ENCODE results near the gene HTT-AS. TPM values are rescaled to one million over a fixed set of nuclear protein-coding genes. Genes with fewer than 3 reads are reported as not detected.

The HTT-AS gene
- total and polyA plus RNA-seq, 8 donors = not detected

DNA sequence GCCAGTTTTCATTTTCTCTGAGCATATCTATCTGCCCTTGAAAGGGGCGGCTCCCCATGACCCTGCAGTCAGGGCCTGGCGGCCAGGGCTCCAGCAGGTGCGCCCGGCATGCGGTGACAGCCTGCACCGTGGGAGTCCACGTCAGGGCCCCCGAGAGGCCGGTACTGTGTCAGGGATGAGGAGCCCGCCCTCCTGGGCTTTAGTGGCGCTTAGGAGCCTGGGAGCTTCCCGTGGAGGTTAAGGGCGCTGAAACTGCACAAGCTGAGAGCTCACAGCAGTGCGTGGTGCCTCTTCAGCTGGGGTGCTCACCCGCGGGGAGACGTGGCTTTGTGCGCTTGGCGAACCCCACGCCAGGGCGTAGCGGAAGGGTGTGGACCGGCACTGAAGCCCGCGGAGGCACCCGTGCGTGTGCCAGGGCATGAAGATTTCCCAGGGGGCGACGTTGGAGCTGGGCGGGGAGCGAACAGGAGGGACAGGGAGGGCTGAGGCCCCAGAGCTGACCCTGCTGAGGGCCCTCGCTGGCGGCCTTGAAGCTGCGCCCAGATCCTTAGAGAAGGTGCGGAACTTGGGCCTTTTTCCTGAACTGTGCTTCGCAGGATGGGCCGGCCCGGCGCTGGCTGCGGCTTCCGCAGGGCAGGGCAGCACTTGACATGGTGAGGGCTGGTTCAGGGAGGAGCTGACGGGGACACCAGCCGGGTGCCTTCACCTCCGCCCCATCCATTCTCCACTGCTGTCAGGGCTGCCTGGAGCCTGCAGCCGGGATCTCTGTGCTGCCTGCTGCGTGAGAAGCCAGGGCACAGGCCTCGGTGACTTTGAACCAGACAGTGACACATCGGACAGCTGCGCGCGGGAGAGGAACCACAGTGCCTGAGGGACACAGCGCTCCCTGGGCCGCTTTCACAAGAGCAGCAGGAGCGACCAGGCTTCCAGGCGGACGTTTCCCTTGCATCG is 32.9 kb downstream of the HTT-AS start:
- Histone ChIP-seq H3K9me3 (no peaks in the 10 kb centered on the region), H3K4me1 (peaks cover 0 to 7% (median 0%) of the 10 kb centered on the region in 3 donors), H3K4me3 (peak overlapping the region in 2 of 4 donors; percentile 6 to 42), H3K27ac (peak overlapping the region in 2 of 4 donors; percentile 18 to 34), H3K36me3 (no peaks in the 10 kb centered on the region), H3K27me3 (no peaks in the 10 kb centered on the region)
- TF ChIP-seq, protein P1, sequence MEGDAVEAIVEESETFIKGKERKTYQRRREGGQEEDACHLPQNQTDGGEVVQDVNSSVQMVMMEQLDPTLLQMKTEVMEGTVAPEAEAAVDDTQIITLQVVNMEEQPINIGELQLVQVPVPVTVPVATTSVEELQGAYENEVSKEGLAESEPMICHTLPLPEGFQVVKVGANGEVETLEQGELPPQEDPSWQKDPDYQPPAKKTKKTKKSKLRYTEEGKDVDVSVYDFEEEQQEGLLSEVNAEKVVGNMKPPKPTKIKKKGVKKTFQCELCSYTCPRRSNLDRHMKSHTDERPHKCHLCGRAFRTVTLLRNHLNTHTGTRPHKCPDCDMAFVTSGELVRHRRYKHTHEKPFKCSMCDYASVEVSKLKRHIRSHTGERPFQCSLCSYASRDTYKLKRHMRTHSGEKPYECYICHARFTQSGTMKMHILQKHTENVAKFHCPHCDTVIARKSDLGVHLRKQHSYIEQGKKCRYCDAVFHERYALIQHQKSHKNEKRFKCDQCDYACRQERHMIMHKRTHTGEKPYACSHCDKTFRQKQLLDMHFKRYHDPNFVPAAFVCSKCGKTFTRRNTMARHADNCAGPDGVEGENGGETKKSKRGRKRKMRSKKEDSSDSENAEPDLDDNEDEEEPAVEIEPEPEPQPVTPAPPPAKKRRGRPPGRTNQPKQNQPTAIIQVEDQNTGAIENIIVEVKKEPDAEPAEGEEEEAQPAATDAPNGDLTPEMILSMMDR (IDR thresholded peaks at IDR 0.05) = no peak
- 56 to 64% methylated on average over 56 to 57 of the region's 57 CpGs for WGBS, 2 donors
- ATAC-seq = peak in 3 of 4 donors; percentile 35 to 63 (median 58)
- DNase-seq = peak in 2 of 6 donors; percentile 17 to 67
- FAIRE-seq = no peak
- intact Hi-C loops (cut with DNase I) = no loop called here

DNA sequence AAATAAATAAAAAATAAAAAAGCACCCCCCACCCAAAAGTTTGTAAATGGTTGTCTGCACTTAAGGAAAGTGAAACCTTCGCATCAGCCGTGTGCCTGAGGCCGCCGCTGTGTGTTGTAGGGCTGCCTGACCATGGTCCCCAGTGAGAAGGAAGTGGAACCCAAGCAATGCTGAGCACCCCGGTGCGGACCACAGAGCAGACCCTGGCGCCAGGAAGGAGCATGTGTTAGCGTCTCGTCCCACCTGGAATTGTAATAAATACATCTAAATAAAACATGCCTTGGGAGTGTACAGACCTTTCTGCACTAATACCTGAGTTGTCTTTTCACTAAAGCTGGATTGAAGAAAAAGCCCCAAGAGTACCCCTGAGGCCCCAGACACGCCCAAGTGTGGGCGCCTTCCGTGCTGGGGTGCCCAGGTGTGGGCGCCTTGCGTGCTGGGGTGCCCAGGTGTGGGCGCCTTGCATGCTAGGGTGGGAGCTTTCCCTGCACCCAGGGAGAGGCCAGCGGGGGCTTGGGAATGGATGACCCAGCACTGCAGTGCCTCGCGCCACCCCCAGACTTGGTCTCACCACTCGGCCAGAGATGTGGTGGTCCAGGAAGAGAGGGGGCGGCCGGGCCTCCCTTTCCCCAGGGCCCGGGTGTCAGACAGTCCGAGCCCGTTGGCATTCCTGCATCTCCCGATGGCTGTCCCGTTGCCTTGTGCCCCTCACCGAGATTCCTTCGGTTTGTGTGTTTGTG is 33.7 kb downstream of the HTT-AS start:
- H3K27me3 ChIP-seq = no peaks in the 10 kb centered on the region
- intact Hi-C loops (cut with DNase I) = no loop called here
- no peak for DNase-seq
- no peaks in the 10 kb centered on the region for H3K36me3 ChIP-seq
- 86 to 89% methylated on average over 28 of the region's 28 CpGs for WGBS, 2 donors
- H3K4me1 ChIP-seq = peaks cover 0 to 7% (median 0%) of the 10 kb centered on the region in 3 donors
- TF ChIP-seq, protein P1 (IDR thresholded peaks at IDR 0.05) = no peak
- H3K9me3 ChIP-seq = no peaks in the 10 kb centered on the region
- H3K27ac ChIP-seq = no peak overlapping the region
- FAIRE-seq = no peak
- H3K4me3 ChIP-seq = no peak overlapping the region
- no peak for ATAC-seq

DNA sequence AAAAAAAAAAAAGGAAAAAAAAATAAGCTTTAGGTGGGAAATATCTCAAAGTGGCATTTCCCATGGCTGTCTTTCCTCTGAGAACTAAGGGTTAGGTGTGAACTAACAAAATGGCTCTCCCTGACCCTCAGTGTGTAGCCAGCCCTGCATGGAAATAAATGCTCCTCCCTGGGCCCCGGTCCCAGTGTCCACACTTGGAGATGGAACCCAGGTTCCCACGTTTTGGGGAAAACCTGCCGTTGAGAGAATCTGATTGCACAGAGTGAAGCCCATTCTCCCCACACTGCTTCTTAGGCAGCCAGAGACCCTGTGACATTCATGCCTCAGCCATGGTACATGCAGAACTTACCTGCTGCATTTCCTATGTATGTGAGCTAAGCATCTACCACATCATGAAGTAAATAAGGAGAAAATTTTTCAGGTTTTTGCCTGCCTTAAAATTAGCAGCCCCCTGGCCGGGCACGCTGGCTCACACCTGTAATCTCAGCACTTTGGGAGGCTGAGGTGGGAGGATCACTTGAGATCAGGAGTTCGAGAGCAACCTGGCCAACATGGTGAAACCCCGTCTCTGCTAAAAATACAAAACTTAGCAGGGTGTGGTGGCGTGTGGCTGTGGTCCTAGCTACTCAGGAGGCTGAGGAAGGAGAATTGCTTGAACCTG is 34.5 kb downstream of the HTT-AS start:
- no peak overlapping the region for H3K4me3 ChIP-seq
- no peaks in the 10 kb centered on the region for H3K36me3 ChIP-seq
- H3K9me3 ChIP-seq = no peaks in the 10 kb centered on the region
- 80 to 87% methylated on average over 8 of the region's 8 CpGs for WGBS, 2 donors
- DNase-seq (no peak), FAIRE-seq (no peak), ATAC-seq (no peak)
- H3K4me1 ChIP-seq = peaks cover 0 to 7% (median 0%) of the 10 kb centered on the region in 3 donors
- no peaks in the 10 kb centered on the region for H3K27me3 ChIP-seq
- TF ChIP-seq, protein P1 (IDR thresholded peaks at IDR 0.05) = no peak
- no peak overlapping the region for H3K27ac ChIP-seq
- intact Hi-C loops (cut with DNase I) = loop anchor here in 1 of 3 donors (10.0 kb wide), 2 partner anchors 65 to 275 kb away; no protein-coding TSS in a partner anchor

DNA sequence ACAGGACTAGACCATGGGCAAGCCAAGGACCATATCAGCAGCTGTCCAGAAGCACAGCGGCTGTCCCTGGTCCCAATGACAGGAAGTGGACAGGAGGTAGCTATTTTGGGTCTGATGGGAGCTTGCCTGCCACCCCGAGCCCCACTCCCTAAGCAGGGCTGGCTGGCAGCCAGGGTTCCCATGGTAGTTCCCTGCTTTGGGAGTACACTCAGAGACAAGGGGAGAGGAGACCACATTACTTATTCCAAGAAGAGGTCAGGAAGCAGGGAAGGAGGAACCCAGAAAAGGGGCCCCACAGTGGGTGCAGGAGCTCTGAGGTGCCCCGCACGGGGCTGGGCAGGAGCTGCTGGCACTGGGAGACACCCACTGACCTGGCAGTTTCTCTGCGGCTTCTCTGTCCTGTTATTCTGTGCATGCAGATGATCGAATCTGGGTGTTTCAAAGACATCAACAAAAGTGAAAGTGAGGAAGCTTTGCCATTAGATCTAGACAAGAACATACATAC is 36.3 kb downstream of the HTT-AS start:
- 62 to 67% methylated on average over 6 of the region's 6 CpGs for WGBS, 2 donors
- no peak for FAIRE-seq
- intact Hi-C loops (cut with DNase I) = loop anchor here in 1 of 3 donors (10.0 kb wide), 2 partner anchors 63 to 273 kb away; no protein-coding TSS in a partner anchor

More for the DNA sequence above, 36.3 kb downstream of the HTT-AS start:
- H3K4me1 ChIP-seq = peaks cover 0 to 4% (median 0%) of the 10 kb centered on the region in 3 donors
- H3K27ac ChIP-seq = no peak overlapping the region
- no peaks in the 10 kb centered on the region for H3K9me3 ChIP-seq
- no peak for ATAC-seq
- H3K27me3 ChIP-seq = no peaks in the 10 kb centered on the region
- no peak for DNase-seq
- H3K4me3 ChIP-seq = no peak overlapping the region
- TF ChIP-seq, protein P1 (IDR thresholded peaks at IDR 0.05) = no peak
- H3K36me3 ChIP-seq = no peaks in the 10 kb centered on the region
